HepG2 (cell line): ENCODE data around the gene HOXD4. TPM values are rescaled to one million over a fixed set of nuclear protein-coding genes. Genes with fewer than 3 reads are reported as not detected.

Experiments
- CHD2 ChIP-seq: IDR thresholded peaks from 2 replicates; pipeline ENCODE4 v1.6.1; 2011; ENCODE audit warnings: low read depth, low read length, improper control_type of control experiment
- EED ChIP-seq: sonication (generic); formaldehyde crosslinking; IDR thresholded peaks from 2 replicates; pipeline ENCODE4 v1.5.0; 2020; ENCODE audit warnings: mild to moderate bottlenecking, missing genetic modification reagents
- GLI4 ChIP-seq: sonication (generic); formaldehyde crosslinking; IDR thresholded peaks from 2 replicates; pipeline ENCODE4 v1.5.1; 2020; ENCODE audit warnings: missing genetic modification reagents, mild to moderate bottlenecking, moderate library complexity, borderline replicate concordance
- GRHL1 ChIP-seq: sonication (generic); formaldehyde crosslinking; conservative IDR thresholded peaks from 2 replicates; pipeline ENCODE4 v1.8.0; 2022; ENCODE audit warnings: missing genetic modification reagents
- HOXA5 ChIP-seq: sonication (generic); formaldehyde crosslinking; IDR thresholded peaks from 2 replicates; pipeline ENCODE4 v1.4.0; 2020; ENCODE audit warnings: missing genetic modification reagents
- JDP2 ChIP-seq: sonication (generic); formaldehyde crosslinking; IDR thresholded peaks from 2 replicates; pipeline ENCODE4 v1.8.1; 2022; ENCODE audit warnings: missing genetic modification reagents, borderline replicate concordance
- KAT8 ChIP-seq: IDR thresholded peaks from 2 replicates; pipeline ENCODE4 v1.6.1; 2016; ENCODE audit warnings: missing genetic modification reagents, missing compliant biosample characterization
- KDM2A ChIP-seq: sonication (generic); formaldehyde crosslinking; IDR thresholded peaks from 2 replicates; pipeline ENCODE4 v1.4.0; 2020; ENCODE audit warnings: low read depth, missing genetic modification reagents, borderline replicate concordance
- MEF2D ChIP-seq: sonication (generic); formaldehyde crosslinking; IDR thresholded peaks from 2 replicates; pipeline ENCODE4 v1.5.1; 2020; ENCODE audit warnings: mild to moderate bottlenecking, missing genetic modification reagents
- MIXL1 ChIP-seq: IDR thresholded peaks from 2 replicates; pipeline ENCODE4 v1.6.1; 2016
- MTA1 ChIP-seq: sonication (generic); formaldehyde crosslinking; IDR thresholded peaks from 2 replicates; pipeline ENCODE4 v1.4.0; 2020; ENCODE audit warnings: missing genetic modification reagents, mild to moderate bottlenecking, borderline replicate concordance
- NCOA2 ChIP-seq: sonication (generic); formaldehyde crosslinking; IDR thresholded peaks from 2 replicates; pipeline ENCODE4 v1.8.0; 2022; ENCODE audit warnings: inconsistent platforms
- NR0B2 ChIP-seq: sonication (generic); formaldehyde crosslinking; IDR thresholded peaks from 2 replicates; pipeline ENCODE4 v1.4.0; 2020; ENCODE audit warnings: mild to moderate bottlenecking, missing genetic modification reagents
- NR2F1 ChIP-seq, 2 experiments: fragments of 450-650 bp in 1 of 2; formaldehyde crosslinking in 1 of 2; IDR thresholded peaks; 2 replicates each; pipeline versions ENCODE4 v1.5.0 to v1.6.1; 2016 to 2020; ENCODE audit warnings: mild to moderate bottlenecking in 1 of 2, missing compliant biosample characterization in 1 of 2, missing genetic modification reagents in 1 of 2, moderate library complexity in 1 of 2
- PRDM4 ChIP-seq: sonication (generic); formaldehyde crosslinking; IDR thresholded peaks from 2 replicates; pipeline ENCODE4 v1.9.0; 2021; ENCODE audit warnings: missing genetic modification reagents, borderline replicate concordance
- RBAK ChIP-seq: sonication (generic); formaldehyde crosslinking; IDR thresholded peaks from 2 replicates; pipeline ENCODE4 v1.5.1; 2020; ENCODE audit warnings: mild to moderate bottlenecking, missing genetic modification reagents
- TSC22D2 ChIP-seq: sonication (generic); formaldehyde crosslinking; IDR thresholded peaks from 2 replicates; pipeline ENCODE4 v1.5.1; 2020; ENCODE audit warnings: missing genetic modification reagents, mild to moderate bottlenecking, borderline replicate concordance
- XBP1 ChIP-seq: sonication (generic); formaldehyde crosslinking; IDR thresholded peaks from 2 replicates; pipeline ENCODE4 v1.5.0; 2020; ENCODE audit warnings: missing genetic modification reagents
- ZFAT ChIP-seq: sonication (generic); formaldehyde crosslinking; conservative IDR thresholded peaks from 2 replicates; pipeline ENCODE4 v1.8.1; 2023; ENCODE audit warnings: missing genetic modification reagents, inconsistent platforms
- ZFYVE20 ChIP-seq: sonication (generic); formaldehyde crosslinking; IDR thresholded peaks from 2 replicates; pipeline ENCODE4 v1.8.0; 2023; ENCODE audit warnings: low read depth, mild to moderate bottlenecking, moderate library complexity, missing genetic modification reagents, borderline replicate concordance
- ZMYM4 ChIP-seq: sonication (generic); formaldehyde crosslinking; IDR thresholded peaks from 2 replicates; pipeline ENCODE4 v1.8.1; 2023; ENCODE audit warnings: mild to moderate bottlenecking, missing genetic modification reagents
- ZNF101 ChIP-seq: sonication (generic); formaldehyde crosslinking; IDR thresholded peaks from 2 replicates; pipeline ENCODE4 v1.4.0; 2020; ENCODE audit warnings: mild to moderate bottlenecking, low read depth, missing genetic modification reagents, borderline replicate concordance
- ZNF256 ChIP-seq: sonication (generic); formaldehyde crosslinking; conservative IDR thresholded peaks from 2 replicates; pipeline ENCODE4 v1.4.0; 2020; ENCODE audit warnings: missing genetic modification reagents
- ZSCAN30 ChIP-seq: sonication (generic); formaldehyde crosslinking; IDR thresholded peaks from 2 replicates; pipeline ENCODE4 v1.5.0; 2020; ENCODE audit warnings: mild to moderate bottlenecking, missing genetic modification reagents
- polyA plus RNA-seq, 8 experiments: library from polyadenylated mRNA; depleted of rRNA in 3 of 8; stranded (reverse) in 7 of 8; unstranded in 1 of 8; fragments of >200 nt; fragmentation: Illumina TruSeq in 4 of 8; extraction: Trizol in 4 of 8; gene quantifications; 2 replicates each; pipeline versions ENCODE4 v1.2.1 to v1.2.3, GENCODE V29; 2011 to 2016; ENCODE audit warnings: low read depth in 4 of 8, missing spikeins in 1 of 8, mixed read lengths in 1 of 8; ENCODE audit not compliant: insufficient read depth in 1 of 8
- total RNA-seq, 5 experiments: library from RNA; depleted of rRNA; stranded (reverse); fragments of >200 nt; fragmentation: Illumina TruSeq; extraction: Trizol; gene quantifications; 2 replicates each; pipeline ENCODE4 v1.2.3, GENCODE V29; 2016; ENCODE audit warnings: low read depth in 1 of 5

The HOXD4 gene
- total and polyA plus RNA-seq, 2 of the 13 experiments (the other 11 are each of a cell fraction or from before 2014, with no cell fraction given): not detected

DNA sequence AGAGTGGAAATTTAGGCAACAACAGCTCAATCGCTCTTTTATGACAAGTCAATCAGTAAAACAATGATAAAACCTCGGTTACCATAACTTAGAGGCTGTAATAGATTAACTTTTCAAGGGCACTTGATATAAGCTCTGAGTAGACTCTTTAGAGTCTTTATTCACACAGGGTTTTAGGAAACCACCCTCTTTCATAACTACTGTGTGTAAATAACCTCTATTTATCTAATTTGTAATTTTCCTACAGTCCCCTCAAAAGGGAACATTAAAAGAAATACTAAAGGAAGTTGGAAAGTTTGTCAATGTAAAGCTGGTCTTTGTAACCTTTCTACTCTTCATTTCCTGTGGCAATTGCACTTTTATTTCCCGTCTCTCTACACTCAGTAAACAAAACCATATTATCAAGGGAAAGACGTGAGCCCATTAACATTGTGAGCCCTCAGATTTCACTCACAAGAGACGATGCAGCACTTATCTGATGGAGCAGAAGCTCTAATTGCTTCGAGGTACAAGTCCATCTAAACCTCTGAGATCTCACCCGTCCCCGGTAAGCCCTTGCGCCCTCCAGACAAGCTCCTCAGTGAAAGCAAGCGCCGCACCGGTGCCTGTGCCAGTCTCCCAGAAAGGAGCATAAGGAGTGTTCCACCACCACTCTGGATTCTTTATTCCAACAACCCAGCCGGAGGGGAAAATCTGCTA, 36.0 kb downstream of the HOXD4 start (continued):
- TF ChIP-seq NR0B2 (CRISPR knock-in tag) (no peak), TSC22D2 (no peak), CHD2 (no peak), HOXA5 (no peak; the same call in 1 of the 2 replicates), GRHL1 (CRISPR knock-in tag) (no peak), ZSCAN30 (no peak), ZFAT (CRISPR knock-in tag) (no peak), EED (CRISPR knock-in tag) (no peak), MTA1 (CRISPR knock-in tag) (no peak), ZNF101 (CRISPR knock-in tag) (no peak), GLI4 (CRISPR knock-in tag) (no peak), NCOA2 (CRISPR knock-in tag) (peak; percentile 95), NR2F1 (CRISPR knock-in tag; IDR thresholded peaks at IDR 0.05) (no peak), JDP2 (CRISPR knock-in tag) (no peak), XBP1 (CRISPR knock-in tag) (no peak), KAT8 (CRISPR knock-in tag) (peak; percentile 72), RBAK (no peak), ZNF256 (no peak), ZFYVE20 (CRISPR knock-in tag) (no peak), PRDM4 (CRISPR knock-in tag) (no peak), MEF2D (CRISPR knock-in tag) (no peak; the same call in 1 of the 2 replicates), ZMYM4 (CRISPR knock-in tag) (no peak), MIXL1 (peak; percentile 56), KDM2A (CRISPR knock-in tag) (no peak)
